ENCODE data around the gene SLC44A4. TPM values are rescaled to one million over a fixed set of nuclear protein-coding genes. Genes with fewer than 3 reads are reported as not detected.
A peak's percentile ranks its signal among the peaks of the same experiment; 100 is the strongest.

The SLC44A4 gene
- polyA plus RNA-seq, 1 donor from 2014 or later: not detected

DNA sequence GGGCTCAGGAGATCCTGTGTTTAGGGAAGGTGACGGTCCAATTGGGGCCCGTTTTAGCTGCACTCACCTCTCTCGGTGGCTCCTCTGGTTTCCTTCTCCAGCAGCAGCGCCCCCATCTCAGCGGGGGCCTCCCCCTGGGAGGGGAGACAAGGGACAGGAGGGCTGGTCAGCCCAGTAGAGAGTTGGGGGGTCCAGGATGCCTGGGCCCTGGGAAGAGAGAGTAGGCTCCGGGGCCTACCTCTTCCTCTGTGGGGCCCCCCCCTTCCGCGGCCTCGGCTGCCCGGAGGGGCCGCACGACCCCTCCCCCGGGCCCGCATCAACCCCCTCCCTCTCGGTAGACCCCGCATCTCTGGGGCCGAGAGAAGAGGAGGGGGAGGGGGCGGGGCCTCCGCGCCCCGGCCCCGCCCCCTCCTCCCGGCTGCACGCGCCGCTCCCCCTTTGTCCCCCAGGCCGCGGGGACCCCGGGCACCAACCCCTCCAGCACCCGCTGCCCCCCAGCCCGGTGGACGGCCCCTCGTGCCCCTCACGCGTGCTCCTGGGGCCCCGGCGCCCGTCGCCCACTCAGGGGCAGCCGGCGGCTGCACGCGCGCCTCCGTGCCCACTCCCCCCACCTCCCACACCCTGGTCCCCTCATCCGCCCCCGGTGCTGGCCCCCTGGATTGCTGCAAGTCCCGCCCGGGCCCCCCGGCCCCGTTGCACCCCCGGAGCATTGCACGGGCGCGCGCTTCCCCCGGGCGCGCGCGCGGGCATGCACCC, 18.2 kb upstream of the SLC44A4 start:
- no peaks in the 10 kb centered on the region for H3K27me3 Mint-ChIP-seq
- peak overlapping the region; percentile 74 to 98 (median 84) for H3K27ac Mint-ChIP-seq
- no peaks in the 10 kb centered on the region for H3K36me3 Mint-ChIP-seq
- peak overlapping the region; percentile 91 to 98 (median 96) for H3K4me3 Mint-ChIP-seq
- H3K9me3 Mint-ChIP-seq: no peaks in the 10 kb centered on the region
- peaks cover 4 to 19% (median 17%) of the 10 kb centered on the region in 3 donors for H3K4me1 Mint-ChIP-seq

GRCh38 chr6:31896493-31896855, 17.7 kb upstream of the SLC44A4 start:
- H3K4me3 Mint-ChIP-seq: peak overlapping the region; percentile 80 to 94 (median 92)
- H3K4me1 Mint-ChIP-seq: peaks cover 4 to 19% (median 17%) of the 10 kb centered on the region in 3 donors
- H3K27ac Mint-ChIP-seq: peak overlapping the region; percentile 74 to 98 (median 84)
- H3K9me3 Mint-ChIP-seq: no peaks in the 10 kb centered on the region
- H3K36me3 Mint-ChIP-seq: peaks cover under 1% of the 10 kb centered on the region
- H3K27me3 Mint-ChIP-seq: no peaks in the 10 kb centered on the region

GRCh38 chr6:31892821-31893220, 14.0 kb upstream of the SLC44A4 start:
- H3K9me3 Mint-ChIP-seq: no peaks in the 10 kb centered on the region
- peak overlapping the region in 1 of 4 donors; percentile 29 for H3K4me3 Mint-ChIP-seq
- H3K4me1 Mint-ChIP-seq: peaks cover 0 to 9% (median 7%) of the 10 kb centered on the region in 3 donors
- peaks cover 6% of the 10 kb centered on the region for H3K36me3 Mint-ChIP-seq
- no peaks in the 10 kb centered on the region for H3K27me3 Mint-ChIP-seq
- no peak overlapping the region for H3K27ac Mint-ChIP-seq

GRCh38 chr6:31889331-31889972, 10.7 kb upstream of the SLC44A4 start:
- Mint-ChIP-seq H3K4me1 (peaks cover 0 to 4% (median 0%) of the 10 kb centered on the region in 3 donors), H3K27ac (peak overlapping the region in 1 of 3 donors; percentile 45), H3K4me3 (no peak overlapping the region), H3K9me3 (no peaks in the 10 kb centered on the region), H3K36me3 (peaks cover 9% of the 10 kb centered on the region), H3K27me3 (no peaks in the 10 kb centered on the region)

- no peaks in the 10 kb centered on the region for H3K27me3 Mint-ChIP-seq
- peaks cover 0 to 4% (median 0%) of the 10 kb centered on the region in 3 donors for H3K4me1 Mint-ChIP-seq
- H3K4me3 Mint-ChIP-seq: no peak overlapping the region
- peak overlapping the region in 2 of 3 donors; percentile 45 to 85 for H3K27ac Mint-ChIP-seq
- H3K9me3 Mint-ChIP-seq: no peaks in the 10 kb centered on the region
- peaks cover 9% of the 10 kb centered on the region for H3K36me3 Mint-ChIP-seq
Observed at GRCh38 chr6:31888276-31889258, 9.8 kb upstream of the SLC44A4 start.

DNA sequence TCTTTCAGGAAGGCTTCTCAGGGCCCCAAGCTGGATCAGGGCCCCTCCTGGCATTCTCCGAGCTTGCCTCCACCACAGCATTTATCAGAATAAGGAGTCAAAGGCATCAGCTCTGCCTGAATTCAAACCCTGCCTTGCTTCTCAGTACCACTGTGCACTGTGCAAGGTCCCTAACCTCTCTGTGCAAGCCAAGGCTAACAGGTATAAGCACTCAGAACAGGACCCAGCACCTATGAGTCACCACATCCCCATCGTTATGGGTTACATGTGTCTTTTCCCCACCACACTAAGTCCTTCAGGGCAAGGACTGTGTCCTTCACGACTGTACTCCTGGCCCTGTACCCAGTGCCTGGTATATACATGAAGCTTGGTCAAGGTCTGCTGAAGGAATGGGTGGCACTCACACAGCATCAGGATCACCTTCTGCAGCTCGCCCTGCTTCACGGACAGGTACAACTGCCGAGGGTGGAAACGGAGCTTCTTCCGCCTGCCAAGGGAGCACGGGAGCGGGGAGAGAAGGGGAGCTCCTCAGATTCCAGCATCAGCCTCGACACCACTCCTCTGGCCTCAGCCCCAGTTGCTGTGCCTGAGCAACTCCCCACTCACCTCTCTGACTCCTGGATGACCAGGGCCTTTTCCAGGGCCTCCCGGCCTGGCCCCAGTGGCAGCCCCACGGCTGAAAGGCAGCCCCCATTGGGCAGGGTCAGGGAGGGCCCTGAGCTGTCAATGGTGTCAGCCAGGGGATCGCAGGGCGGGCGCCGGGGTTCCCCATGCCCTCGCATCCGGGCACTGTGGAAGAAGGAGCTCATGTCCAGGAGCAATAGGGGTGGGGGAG, 8.6 kb upstream of the SLC44A4 start:
- no peak overlapping the region for H3K27ac Mint-ChIP-seq
- H3K9me3 Mint-ChIP-seq: no peaks in the 10 kb centered on the region
- H3K4me3 Mint-ChIP-seq: no peak overlapping the region
- peaks cover 0 to 4% (median 0%) of the 10 kb centered on the region in 3 donors for H3K4me1 Mint-ChIP-seq
- peaks cover 10% of the 10 kb centered on the region for H3K36me3 Mint-ChIP-seq
- no peaks in the 10 kb centered on the region for H3K27me3 Mint-ChIP-seq

- no peaks in the 10 kb centered on the region for H3K9me3 Mint-ChIP-seq
- H3K27me3 Mint-ChIP-seq: no peaks in the 10 kb centered on the region
- peak overlapping the region in 1 of 3 donors; percentile 63 for H3K27ac Mint-ChIP-seq
- peaks cover 10% of the 10 kb centered on the region for H3K36me3 Mint-ChIP-seq
- H3K4me3 Mint-ChIP-seq: peak overlapping the region in 1 of 4 donors; percentile 45
- peaks cover 0 to 4% (median 0%) of the 10 kb centered on the region in 3 donors for H3K4me1 Mint-ChIP-seq
Observed at GRCh38 chr6:31886541-31886991, 7.8 kb upstream of the SLC44A4 start.

DNA sequence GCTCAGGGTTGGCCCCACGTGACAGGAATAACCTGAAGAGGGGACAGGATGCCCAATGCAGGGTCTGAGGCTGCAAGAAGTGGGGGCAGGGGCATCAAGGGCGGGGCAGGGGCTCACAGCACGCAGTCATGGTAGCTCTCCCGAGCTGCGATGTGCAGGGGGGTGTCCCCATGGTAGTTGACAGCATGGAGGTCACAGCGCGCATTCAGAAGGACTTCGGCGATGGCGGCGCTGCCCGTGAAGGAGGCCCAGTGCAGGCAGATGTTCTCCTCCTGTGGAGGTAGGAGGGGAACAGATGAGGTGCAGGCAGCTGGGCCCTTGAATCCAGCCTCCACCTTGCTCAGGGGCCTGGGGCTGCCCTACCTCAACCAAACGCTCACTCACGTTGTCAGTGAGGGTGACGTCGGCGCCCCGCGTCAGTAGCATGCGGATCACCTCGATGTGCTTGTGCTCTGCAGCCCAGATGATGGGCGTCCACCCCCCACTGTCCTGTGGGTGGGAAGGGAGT, 5.8 kb upstream of the SLC44A4 start:
- Mint-ChIP-seq H3K27me3 (no peaks in the 10 kb centered on the region), H3K4me3 (no peak overlapping the region), H3K36me3 (peaks cover 7% of the 10 kb centered on the region), H3K4me1 (peaks cover 0 to 4% (median 3%) of the 10 kb centered on the region in 3 donors), H3K9me3 (no peaks in the 10 kb centered on the region), H3K27ac (no peak overlapping the region)

DNA sequence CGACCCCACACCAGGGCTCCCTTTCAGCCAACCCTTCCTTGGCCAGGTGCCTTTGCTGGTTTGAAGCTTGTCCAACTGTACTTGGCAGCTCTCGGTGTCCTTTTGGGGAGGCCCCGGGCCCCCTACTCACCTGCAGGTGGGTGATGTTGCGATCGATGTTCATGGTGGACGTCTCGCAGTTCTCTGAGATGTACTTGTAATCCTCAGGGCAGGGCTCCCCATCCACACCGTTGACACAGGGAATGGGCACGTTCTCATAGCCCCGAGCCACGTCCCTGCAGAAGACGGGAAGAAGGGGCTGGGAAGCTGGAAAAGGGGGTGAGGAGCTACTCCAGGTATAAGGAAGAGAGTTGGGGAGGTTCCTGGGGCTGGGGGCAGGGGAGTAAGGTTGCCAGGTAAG, 4.9 kb upstream of the SLC44A4 start:
- Mint-ChIP-seq H3K4me1 (peaks cover 0 to 4% (median 4%) of the 10 kb centered on the region in 3 donors), H3K27ac (no peak overlapping the region), H3K36me3 (peaks cover 7% of the 10 kb centered on the region)

GRCh38 chr6:31882344-31882743, 3.5 kb upstream of the SLC44A4 start:
- peaks cover 0 to 4% (median 4%) of the 10 kb centered on the region in 3 donors for H3K4me1 Mint-ChIP-seq
- peaks cover 7% of the 10 kb centered on the region for H3K36me3 Mint-ChIP-seq
- H3K4me3 Mint-ChIP-seq: no peak overlapping the region
- H3K9me3 Mint-ChIP-seq: no peaks in the 10 kb centered on the region
- no peaks in the 10 kb centered on the region for H3K27me3 Mint-ChIP-seq
- H3K27ac Mint-ChIP-seq: no peak overlapping the region

More for the DNA sequence above, 4.9 kb upstream of the SLC44A4 start:
- Mint-ChIP-seq H3K9me3 (no peaks in the 10 kb centered on the region), H3K4me3 (no peak overlapping the region), H3K27me3 (no peaks in the 10 kb centered on the region)

GRCh38 chr6:31881136-31881859, 2.5 kb upstream of the SLC44A4 start:
- Mint-ChIP-seq H3K27ac (no peak overlapping the region), H3K4me3 (no peak overlapping the region), H3K4me1 (peaks cover 0 to 4% (median 3%) of the 10 kb centered on the region in 3 donors), H3K9me3 (no peaks in the 10 kb centered on the region), H3K27me3 (no peaks in the 10 kb centered on the region), H3K36me3 (peaks cover 7% of the 10 kb centered on the region)

GRCh38 chr6:31880616-31881015, 1.8 kb upstream of the SLC44A4 start:
- Mint-ChIP-seq H3K4me3 (no peak overlapping the region), H3K27me3 (peaks cover 1% of the 10 kb centered on the region), H3K4me1 (peaks cover 0 to 4% (median 0%) of the 10 kb centered on the region in 3 donors), H3K9me3 (no peaks in the 10 kb centered on the region), H3K27ac (no peak overlapping the region), H3K36me3 (peaks cover 4% of the 10 kb centered on the region)

- Mint-ChIP-seq H3K27ac (no peak overlapping the region), H3K36me3 (peaks cover 4% of the 10 kb centered on the region), H3K9me3 (no peaks in the 10 kb centered on the region), H3K27me3 (peaks cover 1% of the 10 kb centered on the region), H3K4me1 (peaks cover 0 to 4% (median 0%) of the 10 kb centered on the region in 3 donors), H3K4me3 (no peak overlapping the region)
Observed at GRCh38 chr6:31879901-31880300, 1.1 kb upstream of the SLC44A4 start.

Measured in IgD-negative memory B cell (primary cell).